ENCODE results near the gene ULK1.

- TF ChIP-seq CTCF (IDR thresholded peaks at IDR 0.05; ENCODE audit: poor library complexity, severe bottlenecking): no peak
- TF ChIP-seq EZH2 (IDR thresholded peaks at IDR 0.05; ENCODE audit: borderline replicate concordance, insufficient read depth, low read length, poor library complexity, severe bottlenecking): no peak
- TF ChIP-seq REST (IDR thresholded peaks at IDR 0.05; ENCODE audit: borderline replicate concordance): no peak
- no peak for TF ChIP-seq POLR2AphosphoS5 (IDR thresholded peaks at IDR 0.05)
- TF ChIP-seq MXI1 (conservative IDR thresholded peaks at IDR 0.05; ENCODE audit: poor library complexity, severe bottlenecking): no peak
- TF ChIP-seq SMC3 (conservative IDR thresholded peaks at IDR 0.05; ENCODE audit: poor library complexity): no peak
- TF ChIP-seq RAD21 (conservative IDR thresholded peaks at IDR 0.05): no peak
- no peak for TF ChIP-seq EP300 (conservative IDR thresholded peaks at IDR 0.05; ENCODE audit: poor library complexity, severe bottlenecking)
- TF ChIP-seq TAF1 (IDR thresholded peaks at IDR 0.05; ENCODE audit: low read depth): no peak
Measured at GRCh38 chr12:131885543-131886057, 8.8 kb upstream of the ULK1 start.
